ENCODE results near the gene FAM117B. TPM values are rescaled to one million over a fixed set of nuclear protein-coding genes. Genes with fewer than 3 reads are reported as not detected.
"Not testable (repeated sequence)": the region's sequence is repeated elsewhere in the genome, so short reads cannot be mapped to it uniquely, and the experiment has no call there.

FAM117B gene
- total RNA-seq, 2 experiments from 2014 or later, result 4.2 to 18.4 TPM

- Histone ChIP-seq H4K20me1 (ENCODE audit: insufficient read depth, low read length) (no peaks in the 10 kb centered on the region), H3K4me3 (ENCODE audit: low read depth, low read length, poor library complexity, severe bottlenecking) (no peak overlapping the region), H3K9me3 (ENCODE audit: low read length) (no peaks in the 10 kb centered on the region), H3K4me2 (ENCODE audit: low read length) (no peak overlapping the region), H3K4me1 (ENCODE audit: insufficient read depth, low read length, poor library complexity, severe bottlenecking) (no peaks in the 10 kb centered on the region), H3K79me2 (ENCODE audit: insufficient read depth, low read depth, low read length) (no peaks in the 10 kb centered on the region), H2AFZ (ENCODE audit: low read length) (no peak overlapping the region), H3K36me3 (ENCODE audit: insufficient read depth, low read length) (no peaks in the 10 kb centered on the region), H3K27ac (ENCODE audit: low read depth, low read length, poor library complexity, severe bottlenecking) (no peak overlapping the region), H3K9me2 (ENCODE audit: insufficient read depth, low read length) (no peaks in the 10 kb centered on the region)
- ChIA-PET POLR2A (interaction anchor here (0.5 to 1.0 kb wide), 3 partner anchors 25 to 120 kb away, joined by 3 to 4 read pairs (median 3); no protein-coding TSS in a partner anchor), CTCF (ENCODE audit: unreplicated experiment) (no interaction called here)
- intact Hi-C loops (cut with micrococcal nuclease; ENCODE audit: unreplicated experiment), result no loop called here
- no peak for TF ChIP-seq EZH2phosphoT487 (IDR thresholded peaks at IDR 0.05; ENCODE audit: borderline replicate concordance, low read depth, low read length)
- no peak for TF ChIP-seq CTCF (conservative IDR thresholded peaks at IDR 0.05; ENCODE audit: low read length)
- DNase-seq (ENCODE audit: low spot score), result no peak
- no TSS peak for BruUV-seq (replicated peaks)
Observed at GRCh38 chr2:202705446-202706020, 70.8 kb downstream of the FAM117B start.

- H3K4me1 ChIP-seq (ENCODE audit: insufficient read depth, low read length, poor library complexity, severe bottlenecking); H3K79me2 ChIP-seq (ENCODE audit: insufficient read depth, low read depth, low read length); intact Hi-C loops (cut with micrococcal nuclease; ENCODE audit: unreplicated experiment); H2AFZ ChIP-seq (ENCODE audit: low read length); H3K4me3 ChIP-seq (ENCODE audit: low read depth, low read length, poor library complexity, severe bottlenecking); H3K9me2 ChIP-seq (ENCODE audit: insufficient read depth, low read length); BruUV-seq (replicated peaks); POLR2A ChIA-PET; H3K4me2 ChIP-seq (ENCODE audit: low read length); CTCF ChIA-PET (ENCODE audit: unreplicated experiment); H3K27ac ChIP-seq (ENCODE audit: low read depth, low read length, poor library complexity, severe bottlenecking); DNase-seq (ENCODE audit: low spot score); H4K20me1 ChIP-seq (ENCODE audit: insufficient read depth, low read length); H3K36me3 ChIP-seq (ENCODE audit: insufficient read depth, low read length): not testable (repeated sequence)
- H3K9me3 ChIP-seq (ENCODE audit: low read length), result peaks cover 15% of the 10 kb centered on the region; the same call in 1 of the 2 replicates
Observed at GRCh38 chr2:202714971-202715935, 80.5 kb downstream of the FAM117B start.

- no peak for DNase-seq (ENCODE audit: low spot score)
- Histone ChIP-seq H3K4me2 (ENCODE audit: low read length) (no peak overlapping the region), H3K4me1 (ENCODE audit: insufficient read depth, low read length, poor library complexity, severe bottlenecking) (no peaks in the 10 kb centered on the region), H3K9me2 (ENCODE audit: insufficient read depth, low read length) (no peaks in the 10 kb centered on the region), H2AFZ (ENCODE audit: low read length) (no peak overlapping the region), H3K9me3 (ENCODE audit: low read length) (peaks cover 15% of the 10 kb centered on the region; the same call in 1 of the 2 replicates), H4K20me1 (ENCODE audit: insufficient read depth, low read length) (no peaks in the 10 kb centered on the region), H3K36me3 (ENCODE audit: insufficient read depth, low read length) (no peaks in the 10 kb centered on the region), H3K79me2 (ENCODE audit: insufficient read depth, low read depth, low read length) (no peaks in the 10 kb centered on the region), H3K4me3 (ENCODE audit: low read depth, low read length, poor library complexity, severe bottlenecking) (no peak overlapping the region), H3K27ac (ENCODE audit: low read depth, low read length, poor library complexity, severe bottlenecking) (no peak overlapping the region)
- ChIA-PET POLR2A (interaction anchor here (0.7 to 0.9 kb wide), 3 partner anchors 9 to 1721 kb away, joined by 3 read pairs; no protein-coding TSS in a partner anchor), CTCF (ENCODE audit: unreplicated experiment) (no interaction called here)
- BruUV-seq (replicated peaks), result no TSS peak
- no peak for TF ChIP-seq CTCF (conservative IDR thresholded peaks at IDR 0.05; ENCODE audit: low read length)
- TF ChIP-seq EZH2phosphoT487 (IDR thresholded peaks at IDR 0.05; ENCODE audit: borderline replicate concordance, low read depth, low read length), result no peak
- intact Hi-C loops (cut with micrococcal nuclease; ENCODE audit: unreplicated experiment), result no loop called here
Observed at GRCh38 chr2:202716114-202716718, 81.4 kb downstream of the FAM117B start.

All from OCI-LY7 (cell line).